Activated CD8-positive, alpha-beta memory T cell treated with anti-CD3 and anti-CD28 coated beads, Interleukin-2, amount 10 ng/mL, durations not matched to agents 7 days and 5 days (primary cell): Measurements from ENCODE around the gene ING4. TPM values are rescaled to one million over a fixed set of nuclear protein-coding genes. Genes with fewer than 3 reads are reported as not detected.
A peak's percentile ranks its signal among the peaks of the same experiment; 100 is the strongest.

Experiments
- ATAC-seq: fragments of 150-1000 bp; cut with Tn5 transposase; one replicate; pipeline ENCODE4 v1.10.0; 2021; ENCODE audit warnings: moderate library complexity
- CTCF ChIA-PET: fragments of 350-600 bp; sonication (Branson Sonifier 250); formaldehyde crosslinking; loops from one replicate; lab custom pipeline; 2021; ENCODE audit warnings: antibody characterized with exemption; lab: Charles Lee
- DNase-seq: peaks from one replicate; pipeline ENCODE4 v3.0.0-alpha.2; 2020
- H3K27ac Mint-ChIP-seq: one replicate; pipeline ENCODE4 v1.8.0; 2021; ENCODE audit warnings: mild to moderate bottlenecking, mixed read lengths
- H3K27me3 Mint-ChIP-seq: one replicate; pipeline ENCODE4 v1.8.0; 2021; ENCODE audit warnings: mixed read lengths
- H3K36me3 Mint-ChIP-seq: one replicate; pipeline ENCODE4 v1.8.0; 2021; ENCODE audit warnings: mild to moderate bottlenecking, mixed read lengths
- H3K4me1 Mint-ChIP-seq: one replicate; pipeline ENCODE4 v1.8.0; 2021; ENCODE audit warnings: mixed read lengths
- H3K4me3 Mint-ChIP-seq: one replicate; pipeline ENCODE4 v1.8.0; 2021; ENCODE audit warnings: mild to moderate bottlenecking, moderate library complexity, mixed read lengths
- H3K9me3 Mint-ChIP-seq: one replicate; pipeline ENCODE4 v1.8.0; 2022; ENCODE audit warnings: low read depth, mixed read lengths
- total RNA-seq, 2 experiments: library from RNA; stranded (reverse); gene quantifications; one replicate each; pipeline ENCODE4 v1.2.3, GENCODE V29; 2021

The ING4 gene
- total RNA-seq, 2 experiments from 2014 or later = 26.0 to 26.3 TPM

DNA sequence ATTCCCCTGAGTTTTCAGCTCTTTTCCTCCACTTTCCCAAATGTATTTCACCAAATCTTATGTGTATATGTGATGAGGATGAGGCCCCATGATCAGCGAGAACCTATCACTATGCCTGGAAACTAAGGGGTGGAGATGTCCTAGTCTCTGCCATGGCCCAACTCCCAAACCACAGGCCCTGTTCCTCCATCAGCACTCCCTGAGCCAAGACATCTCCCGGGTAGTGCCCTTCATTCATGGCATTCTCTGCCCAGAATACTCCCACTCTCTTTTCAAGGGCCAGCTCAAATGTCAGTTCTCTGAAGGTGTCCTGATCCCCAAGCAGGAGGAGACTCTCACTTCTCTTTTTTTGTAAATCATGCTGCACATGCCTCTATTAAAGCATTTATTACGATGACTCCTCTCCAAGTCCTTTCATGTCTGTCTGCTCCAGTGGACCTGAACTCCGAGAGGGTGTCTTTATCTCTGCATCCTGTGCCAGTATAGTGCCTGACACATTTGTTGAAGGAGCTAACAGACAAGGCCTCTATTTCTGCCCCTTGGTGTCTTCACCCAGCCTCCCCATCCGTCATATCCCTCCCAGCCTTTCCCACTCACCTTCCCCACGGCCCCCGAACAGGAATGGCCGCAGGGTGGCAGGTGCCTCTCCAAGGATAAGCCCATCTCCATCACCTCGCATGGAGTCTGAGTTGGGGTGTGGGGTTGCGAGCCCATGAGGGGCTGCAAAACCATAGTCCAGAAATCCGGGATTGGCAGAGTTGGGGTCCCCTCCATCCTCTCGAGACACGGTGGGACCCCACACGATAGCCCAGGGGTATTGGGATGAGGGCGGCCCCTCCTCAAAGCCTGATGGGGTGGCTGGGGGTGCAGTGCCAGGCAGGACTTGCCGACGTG lies 34.0 kb upstream of the ING4 start:
- H3K9me3 Mint-ChIP-seq = no peaks in the 10 kb centered on the region
- no peak overlapping the region for H3K27ac Mint-ChIP-seq
- CTCF ChIA-PET = interaction anchor here (0.6 to 1.7 kb wide), 6 partner anchors 8 to 176 kb away, joined by 3 to 5 read pairs (median 3); partner anchors contain the start of gene SPSB2
- DNase-seq (no peak), ATAC-seq (no peak)
- no peak overlapping the region for H3K4me3 Mint-ChIP-seq
- H3K36me3 Mint-ChIP-seq = peaks cover 4% of the 10 kb centered on the region
- peaks cover 18% of the 10 kb centered on the region for H3K4me1 Mint-ChIP-seq
- peaks cover 35% of the 10 kb centered on the region for H3K27me3 Mint-ChIP-seq

DNA sequence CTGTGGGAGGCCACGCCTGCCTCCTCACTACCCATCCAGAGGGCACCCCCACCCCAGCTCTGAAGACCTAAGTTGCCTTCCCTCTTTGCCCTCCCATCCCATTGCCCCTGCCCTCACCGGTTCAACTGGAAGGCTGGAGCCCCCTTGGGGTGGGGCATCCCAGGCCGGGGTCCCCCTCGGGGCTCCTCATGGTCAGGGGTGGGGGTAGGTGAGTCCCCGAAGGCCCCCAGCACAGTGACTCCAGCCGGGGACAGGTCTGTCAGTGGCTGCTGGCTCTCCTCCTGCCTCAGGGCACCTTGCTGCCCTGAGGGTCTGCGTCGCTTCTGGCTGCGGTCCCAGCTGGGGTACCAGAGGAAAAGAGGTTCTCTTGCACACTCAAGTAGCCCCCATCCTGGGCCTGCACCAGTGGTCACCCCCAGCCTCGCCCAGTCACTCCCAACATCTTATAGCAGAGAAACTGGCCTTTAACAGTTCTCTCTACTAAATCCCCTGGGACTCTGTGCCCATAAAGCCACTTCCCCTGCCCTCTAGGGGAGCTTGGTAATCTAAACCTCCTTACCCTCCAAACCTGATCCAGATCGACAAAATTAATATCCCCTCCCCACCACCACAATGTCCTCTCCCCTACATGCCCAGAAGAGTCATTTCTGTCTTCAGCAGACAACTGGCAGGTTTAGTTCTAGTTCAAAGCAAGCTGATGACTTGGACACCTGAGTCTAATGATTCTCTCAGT lies 32.6 kb upstream of the ING4 start:
- Mint-ChIP-seq H3K9me3 (no peaks in the 10 kb centered on the region), H3K4me3 (no peak overlapping the region), H3K4me1 (peaks cover 15% of the 10 kb centered on the region), H3K27me3 (peaks cover 22% of the 10 kb centered on the region), H3K36me3 (peaks cover 1% of the 10 kb centered on the region), H3K27ac (no peak overlapping the region)
- DNase-seq = no peak
- CTCF ChIA-PET = interaction anchor here (1.2 to 1.7 kb wide), 3 partner anchors 74 to 177 kb away, joined by 3 to 5 read pairs (median 3); partner anchors contain the start of gene SPSB2
- ATAC-seq = no peak

DNA sequence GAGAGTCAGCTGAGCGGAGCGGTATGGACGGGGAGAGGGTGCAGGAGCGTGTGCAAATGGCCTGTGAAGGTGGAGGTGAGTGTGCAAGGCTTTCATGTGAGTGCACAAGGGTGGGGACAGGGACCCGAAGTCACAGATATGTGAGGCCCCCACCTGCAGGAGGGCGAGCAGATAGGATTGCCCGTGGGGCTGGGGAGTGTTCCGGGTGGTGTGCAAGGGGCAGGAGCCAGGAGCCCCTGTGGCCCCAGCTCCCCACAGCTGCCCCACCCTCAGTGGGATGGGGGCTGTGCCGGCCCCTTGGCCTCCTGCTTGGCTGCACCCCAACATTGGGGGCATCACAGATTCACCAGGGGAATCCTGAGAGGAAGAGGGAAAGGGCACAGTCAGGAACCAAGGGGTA lies 31.8 kb upstream of the ING4 start:
- H3K36me3 Mint-ChIP-seq = peaks cover 1% of the 10 kb centered on the region
- H3K4me1 Mint-ChIP-seq = peaks cover 17% of the 10 kb centered on the region
- DNase-seq = no peak
- CTCF ChIA-PET = no interaction called here
- H3K9me3 Mint-ChIP-seq = no peaks in the 10 kb centered on the region
- no peak for ATAC-seq
- peaks cover 21% of the 10 kb centered on the region for H3K27me3 Mint-ChIP-seq
- H3K4me3 Mint-ChIP-seq = no peak overlapping the region
- H3K27ac Mint-ChIP-seq = no peak overlapping the region

DNA sequence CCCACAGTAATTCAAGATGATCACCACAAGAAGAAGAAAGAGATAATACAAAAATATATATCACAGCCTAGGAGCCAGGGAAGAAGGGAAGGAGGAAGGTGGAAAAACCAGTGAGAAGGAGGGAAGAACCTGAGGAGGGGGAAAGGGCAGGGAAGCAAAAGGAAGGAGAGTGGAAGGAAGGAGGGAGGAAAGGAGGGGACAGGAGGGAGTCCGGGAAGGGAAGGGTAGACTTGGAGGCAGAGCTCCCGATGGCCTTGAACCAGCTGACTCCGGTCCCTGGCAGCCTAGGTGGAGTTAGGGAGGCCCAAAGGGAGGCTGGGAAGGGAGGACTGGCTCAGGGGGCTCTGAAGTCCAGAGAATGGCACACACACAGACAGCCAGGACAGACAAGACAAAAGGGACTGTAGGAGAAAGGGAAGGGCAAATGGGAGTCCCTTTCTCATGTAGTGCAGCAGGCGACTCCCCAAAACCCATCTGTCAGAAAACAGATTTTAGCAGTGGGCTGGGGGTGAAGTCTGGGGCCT lies 31.0 kb upstream of the ING4 start:
- DNase-seq (no peak), ATAC-seq (no peak)
- no peak overlapping the region for H3K4me3 Mint-ChIP-seq
- H3K36me3 Mint-ChIP-seq = no peaks in the 10 kb centered on the region
- H3K9me3 Mint-ChIP-seq = no peaks in the 10 kb centered on the region
- no peak overlapping the region for H3K27ac Mint-ChIP-seq
- CTCF ChIA-PET = no interaction called here
- H3K27me3 Mint-ChIP-seq = peaks cover 13% of the 10 kb centered on the region
- peaks cover 12% of the 10 kb centered on the region for H3K4me1 Mint-ChIP-seq

DNA sequence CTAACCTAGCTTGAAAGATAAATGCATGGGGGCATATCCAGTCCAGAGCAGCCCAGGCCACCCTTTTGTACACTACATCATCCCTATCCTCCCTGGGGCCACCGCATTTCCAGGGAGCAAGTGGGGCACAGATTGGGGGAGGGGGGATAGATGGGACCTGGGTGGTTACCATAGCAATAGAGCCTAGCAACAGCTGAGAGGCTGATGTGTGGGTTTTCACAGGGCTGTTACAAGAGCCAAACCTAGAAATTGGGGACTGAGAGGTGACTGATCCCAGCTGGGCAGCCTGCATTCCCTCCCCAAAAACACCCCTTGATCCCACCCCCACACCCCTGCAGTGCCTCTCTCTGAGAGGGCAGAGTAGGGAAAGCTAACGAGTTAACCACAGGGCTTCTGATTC lies 30.0 kb upstream of the ING4 start:
- no peak overlapping the region for H3K27ac Mint-ChIP-seq
- H3K4me1 Mint-ChIP-seq = peaks cover 13% of the 10 kb centered on the region
- no peak for ATAC-seq
- peaks cover 5% of the 10 kb centered on the region for H3K36me3 Mint-ChIP-seq
- CTCF ChIA-PET = interaction anchor here (0.7 to 1.5 kb wide), 3 partner anchors 12 to 86 kb away, joined by 3 read pairs; no protein-coding TSS in a partner anchor
- no peak overlapping the region for H3K4me3 Mint-ChIP-seq
- no peaks in the 10 kb centered on the region for H3K9me3 Mint-ChIP-seq
- peaks cover 4% of the 10 kb centered on the region for H3K27me3 Mint-ChIP-seq
- no peak for DNase-seq

DNA sequence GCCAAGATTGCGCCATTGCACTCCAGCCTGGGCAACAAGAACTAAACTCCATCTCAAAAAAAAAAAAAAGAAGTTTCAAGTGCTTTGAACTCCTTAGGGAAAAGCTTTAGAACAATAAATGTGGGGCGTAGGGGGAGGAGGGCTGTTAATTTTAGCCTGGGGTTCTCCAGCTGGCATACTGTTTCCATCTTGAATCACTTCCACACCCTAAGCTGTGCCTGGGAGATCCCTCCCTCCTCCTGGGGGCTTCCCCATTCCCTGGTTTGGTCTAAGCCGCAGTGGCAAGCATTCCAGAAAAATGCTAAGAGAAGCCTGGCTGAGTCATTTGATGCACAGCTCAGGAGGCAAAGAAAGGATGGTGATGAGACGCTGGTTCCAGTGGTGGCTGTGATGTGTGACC lies 28.6 kb upstream of the ING4 start:
- H3K9me3 Mint-ChIP-seq = no peaks in the 10 kb centered on the region
- H3K27me3 Mint-ChIP-seq = no peaks in the 10 kb centered on the region
- H3K4me3 Mint-ChIP-seq = no peak overlapping the region
- DNase-seq = no peak
- peaks cover 16% of the 10 kb centered on the region for H3K36me3 Mint-ChIP-seq
- no peak overlapping the region for H3K27ac Mint-ChIP-seq
- ATAC-seq = no peak
- CTCF ChIA-PET = interaction anchor here (1.0 to 1.5 kb wide), 5 partner anchors 10 to 87 kb away, joined by 3 to 8 read pairs (median 3); partner anchors contain the start of gene PTMS
- H3K4me1 Mint-ChIP-seq = peaks cover 26% of the 10 kb centered on the region

DNA sequence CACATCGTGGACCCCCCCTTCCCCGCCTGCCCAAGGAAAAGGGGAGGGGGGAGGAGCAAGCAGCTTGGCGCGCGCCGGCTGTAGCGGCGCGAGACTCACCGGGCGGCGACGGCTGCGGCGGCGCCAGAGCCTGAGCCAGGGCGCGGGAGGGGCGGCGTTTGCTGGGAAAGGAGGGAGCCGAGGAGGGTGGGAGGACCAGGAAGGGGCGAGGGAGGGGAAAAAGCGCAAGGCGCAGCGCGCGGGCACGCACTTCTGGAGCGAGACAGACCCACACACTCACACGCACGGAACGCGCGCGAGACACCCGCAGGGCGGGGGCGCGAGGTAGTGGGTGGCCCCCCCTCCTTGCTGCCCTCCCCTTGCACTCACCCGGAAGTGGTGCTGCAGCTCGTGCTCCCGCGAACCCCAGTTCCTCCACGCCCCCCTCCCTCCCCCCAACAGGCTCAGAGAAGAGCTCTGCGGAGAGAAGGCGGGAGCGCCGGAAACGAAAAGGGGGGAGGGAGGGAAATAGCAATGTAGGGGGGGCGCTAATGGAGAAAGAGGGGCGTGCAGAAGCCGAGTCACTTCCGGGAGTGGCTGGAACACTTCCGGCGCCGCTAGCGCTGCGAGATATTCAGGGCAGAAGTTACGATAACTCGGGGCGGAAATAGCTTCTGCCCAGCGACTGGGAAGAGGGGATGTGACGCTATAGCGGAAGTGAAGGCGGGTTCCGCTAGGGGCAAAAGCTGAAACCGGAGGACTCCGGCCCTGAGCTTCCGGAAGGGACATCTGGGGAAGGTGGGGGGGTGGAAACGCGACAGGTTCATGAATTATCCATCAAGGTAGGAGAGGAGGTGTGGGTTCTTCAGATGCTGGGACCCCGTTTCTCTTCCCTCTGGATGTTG lies 26.3 kb upstream of the ING4 start, which contains the start of gene ZNF384:
ZNF384 (minus strand) TSS at position 377 of the 884 bp plus-strand sequence. CDS start 9,855 bp downstream, outside the sequence.
- H3K27me3 Mint-ChIP-seq = no peaks in the 10 kb centered on the region
- H3K4me3 Mint-ChIP-seq = peak within 1 kb of the TSS; percentile 96
- DNase-seq (peak; percentile 99), ATAC-seq (peak; percentile 84)
- H3K36me3 Mint-ChIP-seq = peaks cover 29% of the 10 kb centered on the region
- CTCF ChIA-PET = interaction anchor here (0.7 to 2.1 kb wide), 25 partner anchors 21 to 419 kb away, joined by 3 to 18 read pairs (median 4); partner anchors contain the start of genes CDCA3, COPS7A, LPAR5 and MLF2
- H3K4me1 Mint-ChIP-seq = peaks cover 44% of the 10 kb centered on the region
- H3K27ac Mint-ChIP-seq = peak within 1 kb of the TSS; percentile 96
- no peaks in the 10 kb centered on the region for H3K9me3 Mint-ChIP-seq

DNA sequence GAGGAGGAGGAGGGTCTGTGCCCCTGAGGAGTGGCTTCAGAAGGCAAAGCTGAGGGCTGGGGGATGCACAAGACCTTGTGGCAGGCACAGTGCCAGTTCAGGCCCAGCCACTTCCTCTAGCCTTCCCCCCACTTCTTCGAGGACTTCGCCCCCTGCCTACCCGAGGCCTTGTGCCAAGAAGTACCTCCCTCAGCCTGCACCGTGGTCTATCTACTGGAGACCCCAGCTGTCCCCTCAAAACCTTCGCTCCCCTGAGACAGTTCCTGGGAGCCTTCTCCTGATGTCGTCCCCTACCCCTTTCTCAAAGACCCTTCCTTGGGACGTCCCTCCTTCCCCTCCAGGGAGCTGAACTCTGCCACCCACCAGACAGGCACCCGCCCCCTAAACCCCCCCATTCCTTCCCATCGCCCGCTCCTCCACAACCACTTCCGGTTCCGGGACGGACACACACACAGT lies 25.7 kb upstream of the ING4 start:
- Mint-ChIP-seq H3K4me1 (peaks cover 46% of the 10 kb centered on the region), H3K27ac (peak overlapping the region; percentile 96), H3K9me3 (no peaks in the 10 kb centered on the region), H3K36me3 (peaks cover 32% of the 10 kb centered on the region), H3K27me3 (no peaks in the 10 kb centered on the region), H3K4me3 (peak overlapping the region; percentile 96)
- ATAC-seq (peak; percentile 11), DNase-seq (peak; percentile 75)
- CTCF ChIA-PET = interaction anchor here (0.7 to 2.1 kb wide), 19 partner anchors 23 to 243 kb away, joined by 3 to 18 read pairs (median 4); partner anchors contain the start of genes COPS7A, LPAR5, MLF2 and P3H3

DNA sequence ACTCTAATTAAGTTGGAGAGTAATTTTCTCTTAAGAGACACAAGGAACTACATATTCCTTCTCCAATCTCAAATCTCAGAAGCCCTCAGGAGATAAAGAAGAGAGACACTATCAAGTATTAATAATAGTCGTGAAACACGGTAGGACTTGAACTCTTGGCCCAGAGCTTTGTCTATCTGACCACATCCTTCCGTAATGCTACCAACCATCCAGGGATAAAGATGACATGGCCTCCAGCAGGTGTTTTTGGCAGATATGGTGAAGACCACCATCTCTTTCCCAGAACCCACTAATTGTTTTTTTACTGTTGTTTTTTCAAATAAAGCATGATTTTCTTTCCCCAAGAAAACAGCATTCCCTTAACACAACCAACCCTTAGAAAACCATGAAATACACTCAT lies 22.9 kb upstream of the ING4 start:
- Mint-ChIP-seq H3K27ac (peak overlapping the region; percentile 22), H3K27me3 (no peaks in the 10 kb centered on the region), H3K4me1 (peaks cover 45% of the 10 kb centered on the region), H3K36me3 (peaks cover 39% of the 10 kb centered on the region), H3K9me3 (no peaks in the 10 kb centered on the region), H3K4me3 (peak overlapping the region; percentile 96)
- ATAC-seq (no peak), DNase-seq (no peak)
- CTCF ChIA-PET = interaction anchor here (0.6 to 3.8 kb wide), 8 partner anchors 9 to 313 kb away, joined by 3 to 36 read pairs (median 4); partner anchors contain the start of gene PTMS

DNA sequence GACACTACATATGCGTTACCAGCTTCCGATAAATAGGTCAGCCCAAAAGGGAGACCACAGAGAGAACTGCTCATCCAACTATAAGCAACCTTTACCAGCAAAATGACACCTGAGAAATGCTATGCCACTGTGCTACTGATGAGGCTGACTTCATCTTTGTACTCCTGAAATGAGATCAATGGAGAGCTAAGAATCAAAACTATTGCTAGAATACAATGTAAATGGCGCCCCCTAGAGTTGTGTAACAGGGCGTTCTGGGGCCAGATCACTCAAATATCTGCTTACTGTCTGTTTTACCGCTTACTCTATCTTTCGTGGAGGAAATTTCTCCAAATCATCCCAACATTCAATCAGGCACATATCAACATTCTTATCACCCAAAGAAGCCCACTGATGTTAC lies 21.7 kb upstream of the ING4 start:
- H3K27me3 Mint-ChIP-seq = no peaks in the 10 kb centered on the region
- ATAC-seq (no peak), DNase-seq (peak; percentile 69)
- H3K4me1 Mint-ChIP-seq = peaks cover 42% of the 10 kb centered on the region
- CTCF ChIA-PET = interaction anchor here (0.7 to 3.8 kb wide), 24 partner anchors 11 to 152 kb away, joined by 3 to 36 read pairs (median 4); partner anchors contain the start of genes COPS7A, MLF2 and PTMS
- no peaks in the 10 kb centered on the region for H3K9me3 Mint-ChIP-seq
- peaks cover 42% of the 10 kb centered on the region for H3K36me3 Mint-ChIP-seq
- no peak overlapping the region for H3K4me3 Mint-ChIP-seq
- peak overlapping the region; percentile 64 for H3K27ac Mint-ChIP-seq

DNA sequence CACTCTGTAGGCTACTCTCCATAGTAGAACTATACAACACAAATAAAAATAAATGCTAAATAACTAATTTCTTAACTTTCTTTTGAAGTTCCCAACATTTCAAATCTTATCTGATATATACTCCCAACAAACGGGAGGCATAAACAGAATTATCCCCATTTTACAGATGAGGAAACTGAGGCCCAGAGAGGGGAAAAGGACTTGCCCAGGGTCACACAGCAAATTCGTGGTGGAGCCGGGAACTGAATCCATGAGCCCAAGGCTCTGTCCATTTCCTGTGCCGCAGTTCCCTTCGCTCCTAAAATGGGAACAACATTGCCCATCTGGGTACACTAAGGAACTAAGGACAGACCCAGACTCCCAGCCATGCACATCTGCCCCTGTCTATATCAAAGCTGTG lies 14.0 kb upstream of the ING4 start:
- Mint-ChIP-seq H3K36me3 (peaks cover 59% of the 10 kb centered on the region), H3K27ac (no peak overlapping the region), H3K27me3 (no peaks in the 10 kb centered on the region), H3K4me1 (no peaks in the 10 kb centered on the region), H3K4me3 (no peak overlapping the region), H3K9me3 (no peaks in the 10 kb centered on the region)
- no peak for ATAC-seq
- DNase-seq = no peak
- CTCF ChIA-PET = interaction anchor here (1.2 to 1.6 kb wide), 2 partner anchors 10 to 11 kb away, joined by 4 read pairs; no protein-coding TSS in a partner anchor

DNA sequence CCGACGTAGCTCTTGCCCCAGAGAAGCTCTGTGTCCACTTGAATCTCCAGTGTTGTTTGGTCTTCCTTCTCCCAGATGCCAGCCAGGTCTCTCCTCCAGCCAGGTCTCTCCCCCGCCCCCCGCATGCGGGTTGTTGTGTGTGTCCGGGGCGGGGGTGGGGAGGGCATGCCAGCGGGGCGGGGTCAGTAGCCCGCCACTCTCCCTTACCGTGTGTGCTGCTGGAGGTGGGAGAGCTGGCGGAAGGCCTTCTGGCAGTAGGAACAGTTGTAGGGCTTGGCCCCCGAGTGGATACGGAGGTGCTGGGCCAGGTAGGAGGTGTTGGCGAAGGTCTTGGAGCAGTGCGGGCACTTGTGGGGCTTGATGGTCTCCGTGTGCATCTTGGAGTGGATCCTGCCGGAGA lies 9.2 kb upstream of the ING4 start:
- Mint-ChIP-seq H3K36me3 (peaks cover 67% of the 10 kb centered on the region), H3K27me3 (no peaks in the 10 kb centered on the region), H3K4me3 (no peak overlapping the region), H3K9me3 (no peaks in the 10 kb centered on the region), H3K27ac (no peak overlapping the region), H3K4me1 (no peaks in the 10 kb centered on the region)
- no peak for DNase-seq
- CTCF ChIA-PET = no interaction called here
- ATAC-seq = no peak
